Endodermal cell (in vitro differentiated cells): ENCODE measurements around the gene TTC23. TPM values are rescaled to one million over a fixed set of nuclear protein-coding genes. Genes with fewer than 3 reads are reported as not detected.

Experiments used
- DNase-seq: peaks from one replicate; pipeline ENCODE4 v3.0.0-alpha.2; 2017
- H3K27ac ChIP-seq: 2 replicates; pipeline ENCODE4 v1.5.1; 2013; ENCODE audit warnings: mild to moderate bottlenecking, low read depth, low read length, moderate library complexity
- H3K27me3 ChIP-seq: 2 replicates; pipeline ENCODE4 v1.6.1; 2013; ENCODE audit warnings: mild to moderate bottlenecking, low read length, moderate library complexity; ENCODE audit not compliant: insufficient read depth, control insufficient read depth, poor library complexity, severe bottlenecking
- H3K36me3 ChIP-seq: 2 replicates; pipeline ENCODE4 v1.7.0; 2013; ENCODE audit warnings: mild to moderate bottlenecking, low read length, moderate library complexity; ENCODE audit not compliant: control insufficient read depth, insufficient read depth
- H3K4me1 ChIP-seq: one replicate; pipeline ENCODE4 v1.7.0; 2013; ENCODE audit warnings: low read length; ENCODE audit not compliant: control insufficient read depth, insufficient read depth
- H3K4me3 ChIP-seq: 2 replicates; pipeline ENCODE4 v1.5.1; 2013; ENCODE audit warnings: mild to moderate bottlenecking, low read length, moderate library complexity
- H3K9ac ChIP-seq: 2 replicates; pipeline ENCODE4 v1.6.1; 2013; ENCODE audit warnings: mild to moderate bottlenecking, low read length, moderate library complexity; ENCODE audit not compliant: poor library complexity, severe bottlenecking; ENCODE audit errors: extremely low read depth
- H3K9me3 ChIP-seq: 2 replicates; pipeline ENCODE4 v1.6.1; 2013; ENCODE audit warnings: mild to moderate bottlenecking, low read length, moderate library complexity; ENCODE audit not compliant: control insufficient read depth
- H3K27ac Mint-ChIP-seq: 2 replicates; pipeline ENCODE4 v1.8.0; 2020; ENCODE audit warnings: mixed read lengths
- H3K27me3 Mint-ChIP-seq: 2 replicates; pipeline ENCODE4 v1.8.0; 2021; ENCODE audit warnings: mild to moderate bottlenecking, mixed read lengths; ENCODE audit not compliant: insufficient read depth
- H3K36me3 Mint-ChIP-seq: 2 replicates; pipeline ENCODE4 v1.8.0; 2020; ENCODE audit warnings: low read depth, mixed read lengths
- H3K4me1 Mint-ChIP-seq: 2 replicates; pipeline ENCODE4 v1.8.0; 2020; ENCODE audit warnings: mixed read lengths
- H3K4me3 Mint-ChIP-seq: 2 replicates; pipeline ENCODE4 v1.8.0; 2020; ENCODE audit warnings: mild to moderate bottlenecking, moderate library complexity, mixed read lengths
- H3K9me3 Mint-ChIP-seq: 2 replicates; pipeline ENCODE4 v1.8.0; 2020; ENCODE audit warnings: mild to moderate bottlenecking, mixed read lengths
- WGBS, 2 experiments: methylation state at CpG; one replicate each; pipeline versions ENCODE4 v1.1.5 to v1.1.7; 2013; ENCODE audit warnings: missing lambda C conversion rate in 2 of 2, mixed read lengths in 1 of 2; ENCODE audit not compliant: insufficient coverage in 1 of 2, insufficient read length in 1 of 2; 5-methylcytosine and 5-hydroxymethylcytosine counted together
- total RNA-seq, 2 donors: library from RNA; stranded (reverse); fragmentation: NEBNext Ultra II Directional in 1 of 2; extraction: Animal tissue kit (Norgen Biotek cat#: 25700) in 1 of 2; gene quantifications; 2 replicates in 1 of 2; 3 replicates in 1 of 2; pipeline ENCODE4 v1.2.1, GENCODE V29; 2021
- TF ChIP-seq, protein P1 (sequence below): fragments of 200-600 bp; sonication (generic); conservative IDR thresholded peaks from 2 replicates; pipeline ENCODE4 v1.5.0; 2021; ENCODE audit warnings: antibody characterized with exemption, mild to moderate bottlenecking

The TTC23 gene
- total RNA-seq, 2 donors from 2014 or later: 20.7 to 26.3 TPM

GRCh38 chr15:99139276-99139675 is 110.1 kb downstream of the TTC23 start:
- Histone ChIP-seq H3K9ac (no peak overlapping the region), H3K27me3 (no peaks in the 10 kb centered on the region), H3K27ac (no peak overlapping the region), H3K9me3 (no peaks in the 10 kb centered on the region), H3K36me3 (peaks cover 14% of the 10 kb centered on the region), H3K4me3 (no peak overlapping the region), H3K4me1 (peaks cover 27% of the 10 kb centered on the region)
- peaks cover 40% of the 10 kb centered on the region for H3K4me1 Mint-ChIP-seq
- H3K27me3 Mint-ChIP-seq: no peaks in the 10 kb centered on the region
- no peaks in the 10 kb centered on the region for H3K9me3 Mint-ChIP-seq
- peaks cover 40% of the 10 kb centered on the region for H3K36me3 Mint-ChIP-seq
- 79 to 87% methylated on average over 4 of the region's 4 CpGs for WGBS, 2 experiments
- TF ChIP-seq, protein P1, sequence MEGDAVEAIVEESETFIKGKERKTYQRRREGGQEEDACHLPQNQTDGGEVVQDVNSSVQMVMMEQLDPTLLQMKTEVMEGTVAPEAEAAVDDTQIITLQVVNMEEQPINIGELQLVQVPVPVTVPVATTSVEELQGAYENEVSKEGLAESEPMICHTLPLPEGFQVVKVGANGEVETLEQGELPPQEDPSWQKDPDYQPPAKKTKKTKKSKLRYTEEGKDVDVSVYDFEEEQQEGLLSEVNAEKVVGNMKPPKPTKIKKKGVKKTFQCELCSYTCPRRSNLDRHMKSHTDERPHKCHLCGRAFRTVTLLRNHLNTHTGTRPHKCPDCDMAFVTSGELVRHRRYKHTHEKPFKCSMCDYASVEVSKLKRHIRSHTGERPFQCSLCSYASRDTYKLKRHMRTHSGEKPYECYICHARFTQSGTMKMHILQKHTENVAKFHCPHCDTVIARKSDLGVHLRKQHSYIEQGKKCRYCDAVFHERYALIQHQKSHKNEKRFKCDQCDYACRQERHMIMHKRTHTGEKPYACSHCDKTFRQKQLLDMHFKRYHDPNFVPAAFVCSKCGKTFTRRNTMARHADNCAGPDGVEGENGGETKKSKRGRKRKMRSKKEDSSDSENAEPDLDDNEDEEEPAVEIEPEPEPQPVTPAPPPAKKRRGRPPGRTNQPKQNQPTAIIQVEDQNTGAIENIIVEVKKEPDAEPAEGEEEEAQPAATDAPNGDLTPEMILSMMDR: no peak
- H3K27ac Mint-ChIP-seq: peak overlapping the region; percentile 57
- no peak overlapping the region for H3K4me3 Mint-ChIP-seq
- DNase-seq: peak; percentile 53

- H3K27me3 Mint-ChIP-seq: no peaks in the 10 kb centered on the region
- Histone ChIP-seq H3K9ac (no peak overlapping the region), H3K27me3 (no peaks in the 10 kb centered on the region), H3K27ac (no peak overlapping the region), H3K4me1 (peaks cover 24% of the 10 kb centered on the region), H3K9me3 (no peaks in the 10 kb centered on the region), H3K36me3 (peaks cover 14% of the 10 kb centered on the region), H3K4me3 (no peak overlapping the region)
- H3K9me3 Mint-ChIP-seq: no peaks in the 10 kb centered on the region
- H3K27ac Mint-ChIP-seq: peak overlapping the region; percentile 57
- H3K4me1 Mint-ChIP-seq: peaks cover 33% of the 10 kb centered on the region
- peak; percentile 73 for DNase-seq
- 90 to 100% methylated on average over 6 to 15 of the region's 15 CpGs for WGBS, 2 experiments
- no peak overlapping the region for H3K4me3 Mint-ChIP-seq
- H3K36me3 Mint-ChIP-seq: peaks cover 41% of the 10 kb centered on the region
- TF ChIP-seq, protein P1: peak; percentile 45
Observed at GRCh38 chr15:99138491-99138982, 110.8 kb downstream of the TTC23 start.

DNA sequence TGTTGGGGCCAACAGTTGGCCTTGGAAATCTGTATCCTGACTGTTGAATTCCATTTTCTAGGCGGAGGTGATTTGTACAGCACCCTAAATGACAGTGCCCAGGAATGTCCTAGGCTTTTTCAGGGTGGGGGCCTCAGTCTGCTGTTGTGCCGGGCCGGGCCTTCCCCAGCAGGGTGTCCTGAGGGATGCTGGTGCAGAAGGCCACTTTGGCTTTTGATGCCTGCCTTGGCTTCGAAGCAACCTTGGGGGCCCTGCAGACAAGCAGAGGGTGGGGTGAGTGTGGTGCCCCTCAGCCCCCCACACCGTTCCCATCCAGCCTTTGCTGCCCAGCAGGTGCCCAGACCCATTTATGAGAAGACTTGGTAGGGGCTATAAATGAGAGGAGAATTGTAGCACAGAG is 111.5 kb downstream of the TTC23 start:
- DNase-seq: peak; percentile 36
- Mint-ChIP-seq H3K36me3 (peaks cover 44% of the 10 kb centered on the region), H3K9me3 (no peaks in the 10 kb centered on the region), H3K4me3 (no peak overlapping the region), H3K27me3 (no peaks in the 10 kb centered on the region), H3K27ac (peak overlapping the region; percentile 44), H3K4me1 (peaks cover 28% of the 10 kb centered on the region)
- Histone ChIP-seq H3K4me1 (peaks cover 17% of the 10 kb centered on the region), H3K27me3 (no peaks in the 10 kb centered on the region), H3K9me3 (no peaks in the 10 kb centered on the region), H3K27ac (no peak overlapping the region), H3K36me3 (peaks cover 14% of the 10 kb centered on the region), H3K9ac (no peak overlapping the region), H3K4me3 (no peak overlapping the region)
- TF ChIP-seq, protein P1: no peak
- WGBS, 2 experiments: 96% methylated on average over 5 of the region's 5 CpGs; no CpG with 5 or more reads in 1 of the 2 experiments
